HG02938 (cell line): ENCODE measurements around the gene CDKN2C.
"Not testable (repeated sequence)": the region's sequence is repeated elsewhere in the genome, so short reads cannot be mapped to it uniquely, and the experiment has no call there.

Source experiments
- ATAC-seq: cut with Tn5 transposase; IDR thresholded peaks from one replicate; pipeline ENCODE4 v1.9.1; 2021; ENCODE audit warnings: mild to moderate bottlenecking, moderate library complexity; ENCODE audit not compliant: unreplicated experiment

The CDKN2C gene

GRCh38 chr1:50978144-50978851 is 8.3 kb downstream of the CDKN2C start:
- peak; percentile 31 for ATAC-seq

- ATAC-seq: no peak
Observed at GRCh38 chr1:50978852-50979781, 9.1 kb downstream of the CDKN2C start.

DNA sequence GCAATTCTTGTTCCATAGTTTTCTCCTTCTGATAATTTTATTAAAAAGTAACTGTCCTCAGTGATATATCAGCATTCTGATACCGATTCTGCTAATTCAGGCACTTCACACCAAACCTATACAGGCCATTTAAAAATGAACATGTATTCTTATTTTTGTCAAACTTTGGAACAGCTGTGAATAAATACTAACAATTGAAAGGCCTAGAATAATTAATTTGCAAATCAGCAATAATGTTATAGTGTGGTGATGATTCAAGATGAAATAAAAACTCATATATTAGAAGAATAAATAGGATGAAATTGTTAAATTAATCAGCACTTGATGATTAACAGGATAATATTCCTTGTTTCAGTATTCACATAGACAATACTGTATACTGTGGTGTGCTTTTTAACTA is 9.9 kb downstream of the CDKN2C start:
- ATAC-seq: no peak

- no peak for ATAC-seq
Observed at GRCh38 chr1:50980505-50980904, 10.5 kb downstream of the CDKN2C start.

DNA sequence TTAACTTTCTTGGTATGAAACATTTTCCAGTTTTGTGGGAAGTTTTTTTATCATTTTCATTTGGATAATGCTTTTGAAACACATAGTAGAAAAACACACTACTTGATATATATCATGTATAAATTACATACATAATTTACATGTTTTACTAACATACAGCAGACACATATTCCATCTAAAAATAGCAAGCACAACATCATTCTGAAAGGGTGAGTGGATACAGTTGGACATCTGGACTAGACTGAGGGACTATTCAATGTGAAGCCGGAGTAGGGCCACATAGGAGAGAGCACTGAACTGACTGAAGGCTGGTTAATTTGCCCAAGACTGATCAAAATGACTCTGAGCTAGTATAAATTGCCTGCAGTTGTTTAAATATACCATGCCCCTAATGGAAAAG is 11.7 kb downstream of the CDKN2C start:
- ATAC-seq: no peak

DNA sequence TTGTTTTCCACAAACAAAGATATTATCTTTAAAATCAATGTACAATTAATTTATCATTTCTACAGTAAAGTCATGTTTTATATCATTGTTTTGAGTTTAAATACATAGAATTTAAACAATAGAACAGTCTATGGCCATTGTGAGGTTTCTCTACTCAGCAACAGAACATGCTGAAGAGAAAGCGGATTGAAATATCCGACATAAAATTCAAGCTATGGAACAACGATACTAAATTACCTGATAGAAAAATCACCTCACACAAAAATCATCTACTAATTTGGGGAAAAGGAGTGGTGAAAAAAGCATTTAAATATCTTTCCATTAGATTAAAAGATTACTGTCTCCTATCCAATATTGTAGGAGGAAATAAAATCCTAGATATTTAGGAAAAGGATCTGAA is 12.6 kb downstream of the CDKN2C start:
- no peak for ATAC-seq

DNA sequence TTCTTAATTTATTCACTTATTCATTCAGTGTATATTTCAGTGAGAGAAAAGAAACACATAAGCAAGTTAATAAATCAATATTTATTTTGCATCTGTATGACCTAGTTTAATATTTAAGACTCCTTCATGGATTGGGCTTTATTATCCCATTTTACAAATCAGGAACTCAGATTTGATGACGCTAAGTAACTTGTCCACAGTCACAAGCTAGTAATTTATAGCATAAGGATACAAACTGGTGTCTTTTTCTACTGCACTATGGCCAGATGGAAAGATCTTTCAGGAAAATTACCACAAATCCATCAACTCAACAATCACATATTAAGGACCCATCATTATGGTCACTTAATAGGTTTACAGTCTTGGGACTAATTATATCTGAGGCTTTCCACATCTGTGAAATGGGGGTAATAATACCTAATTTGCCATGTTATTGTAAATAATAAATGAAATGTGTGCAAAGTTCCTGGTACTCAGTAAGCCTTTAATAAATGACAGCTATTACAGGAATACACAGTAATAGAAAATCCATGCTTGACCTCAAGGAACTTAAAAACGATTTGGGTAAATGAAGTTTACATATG is 13.3 kb downstream of the CDKN2C start:
- no peak for ATAC-seq

- ATAC-seq: no peak
Observed at GRCh38 chr1:50985094-50985493, 15.0 kb downstream of the CDKN2C start.

DNA sequence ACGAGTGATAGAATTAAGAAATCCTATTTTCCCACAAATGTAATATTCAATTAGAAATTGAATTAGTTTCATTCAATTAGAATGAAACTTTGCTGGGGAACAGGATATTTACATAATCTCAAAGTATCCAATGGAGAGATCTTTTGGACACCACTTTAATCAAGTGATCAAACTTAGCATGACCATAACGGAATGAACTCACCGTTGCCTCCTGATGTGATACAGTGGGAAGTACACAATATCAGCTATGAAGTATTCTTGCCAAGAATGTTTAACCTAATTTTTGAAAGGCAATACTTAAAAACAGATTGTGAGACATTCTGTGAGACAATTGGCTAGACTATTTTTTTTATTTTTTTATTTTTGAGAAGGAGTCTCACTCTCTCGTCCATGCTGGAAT is 16.6 kb downstream of the CDKN2C start:
- ATAC-seq: no peak

DNA sequence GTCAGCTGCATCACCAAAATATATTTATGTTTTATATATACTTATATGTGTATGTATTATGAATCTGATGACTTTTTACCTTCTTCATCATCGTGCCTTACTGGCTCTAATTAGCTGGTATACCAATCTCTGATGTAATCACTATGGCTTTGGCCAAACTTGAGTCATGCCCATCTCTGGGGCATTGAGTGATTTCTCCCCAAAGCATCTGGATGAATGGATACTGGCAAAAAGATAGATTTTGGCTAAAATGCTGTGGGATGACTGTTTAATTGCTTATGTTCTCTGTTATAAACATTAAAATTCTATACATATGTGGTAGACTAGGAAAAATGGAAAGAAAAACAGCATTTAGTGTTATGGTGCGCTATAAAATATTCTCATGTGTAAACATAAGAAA is 19.6 kb downstream of the CDKN2C start:
- ATAC-seq: no peak

DNA sequence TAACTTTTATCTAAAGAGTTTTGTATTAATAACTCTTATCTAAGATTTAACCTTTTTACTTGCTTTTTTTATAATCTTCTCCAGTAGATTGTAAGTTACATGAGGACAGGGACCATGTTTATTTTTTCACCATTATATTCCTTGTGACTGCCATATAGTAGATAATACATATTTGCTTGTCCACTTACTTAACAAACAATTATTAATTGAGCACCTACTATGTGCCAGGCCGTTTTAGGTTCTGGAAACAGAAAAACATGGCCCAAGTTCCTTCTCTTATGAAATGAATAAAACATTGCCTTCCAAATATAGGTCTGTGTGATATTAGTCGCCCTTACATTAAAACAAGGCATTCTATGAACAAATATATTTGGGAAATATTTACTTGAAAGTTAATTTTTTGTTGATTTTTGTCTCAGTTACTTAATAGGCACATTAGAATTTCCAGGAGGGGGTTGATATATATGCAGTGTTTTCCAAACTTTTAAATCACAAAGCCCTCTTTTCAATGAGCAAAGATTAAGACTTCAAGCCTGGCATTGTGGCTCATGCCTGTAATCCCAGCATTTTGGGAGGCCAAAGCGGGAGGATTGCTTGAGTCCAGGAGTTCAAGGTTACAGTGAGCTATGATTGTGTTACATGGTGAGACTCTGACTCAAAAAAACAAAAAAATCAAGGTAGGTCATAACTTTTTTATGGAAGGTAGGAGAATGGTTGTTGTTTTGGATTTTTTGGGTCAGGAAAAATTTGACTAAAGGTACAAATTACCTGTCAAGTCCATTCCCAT is 22.7 kb downstream of the CDKN2C start:
- ATAC-seq: no peak

DNA sequence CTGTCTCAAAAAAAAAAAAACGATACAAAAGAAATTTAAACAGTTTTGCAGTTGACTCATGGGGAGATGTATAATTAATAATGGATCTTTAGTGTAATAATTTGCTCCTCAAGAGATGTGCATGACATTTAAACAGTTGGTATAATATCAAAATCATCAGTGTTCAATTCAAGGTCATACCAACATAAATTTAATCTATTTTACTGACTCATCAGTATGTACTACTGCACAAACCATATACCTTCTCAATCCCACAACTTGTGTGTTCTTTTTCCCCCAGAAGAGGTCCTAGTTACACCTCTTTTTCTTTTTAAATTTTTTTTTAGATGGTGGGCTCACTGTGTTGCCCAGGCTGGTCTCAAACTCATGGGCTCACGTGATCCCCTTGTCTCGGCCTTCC is 23.6 kb downstream of the CDKN2C start:
- ATAC-seq: no peak

GRCh38 chr1:50994997-50995396 is 25.0 kb downstream of the CDKN2C start:
- no peak for ATAC-seq

GRCh38 chr1:50995651-50996050 is 25.6 kb downstream of the CDKN2C start:
- ATAC-seq: no peak

GRCh38 chr1:50996083-50996482 is 26.0 kb downstream of the CDKN2C start:
- no peak for ATAC-seq

- not testable (repeated sequence) for ATAC-seq
Observed at GRCh38 chr1:50999375-50999774, 29.3 kb downstream of the CDKN2C start.

DNA sequence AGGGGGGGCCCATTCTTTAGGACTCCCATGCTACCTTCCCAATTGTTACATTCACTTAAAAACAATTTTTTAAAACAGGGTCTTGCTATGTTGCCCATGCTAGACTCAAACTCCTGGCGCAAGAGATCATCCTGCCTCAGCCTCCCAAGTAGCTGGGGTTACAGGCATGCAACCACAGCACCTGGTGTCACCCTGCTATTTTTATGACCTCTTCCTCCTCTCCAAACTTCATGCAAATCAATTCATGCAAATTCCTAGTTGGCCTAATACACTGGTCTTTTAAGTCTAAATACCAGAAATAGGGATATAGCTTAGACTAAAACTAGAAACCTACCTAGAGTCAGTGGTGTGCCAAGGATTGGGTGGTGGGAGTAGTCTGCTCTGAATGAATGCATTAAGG is 30.1 kb downstream of the CDKN2C start:
- no peak for ATAC-seq

DNA sequence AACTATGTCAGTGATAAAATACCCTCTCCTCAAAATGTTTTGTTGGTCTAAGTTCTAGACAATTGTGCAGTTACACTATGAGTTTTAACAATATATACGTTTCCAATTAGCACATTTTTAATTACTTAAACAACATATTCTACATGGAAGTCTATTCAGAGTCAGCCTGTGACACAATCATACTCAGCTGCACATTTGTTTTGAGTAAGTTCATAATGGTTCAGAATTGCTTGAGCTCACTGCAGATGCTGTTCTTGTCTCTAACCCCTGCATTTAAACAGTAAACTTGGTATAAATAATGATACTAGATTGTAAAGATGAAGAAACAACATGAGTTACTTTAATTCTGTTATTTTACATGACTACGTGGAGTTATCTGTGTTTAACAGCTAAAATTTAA is 30.6 kb downstream of the CDKN2C start:
- ATAC-seq: no peak

DNA sequence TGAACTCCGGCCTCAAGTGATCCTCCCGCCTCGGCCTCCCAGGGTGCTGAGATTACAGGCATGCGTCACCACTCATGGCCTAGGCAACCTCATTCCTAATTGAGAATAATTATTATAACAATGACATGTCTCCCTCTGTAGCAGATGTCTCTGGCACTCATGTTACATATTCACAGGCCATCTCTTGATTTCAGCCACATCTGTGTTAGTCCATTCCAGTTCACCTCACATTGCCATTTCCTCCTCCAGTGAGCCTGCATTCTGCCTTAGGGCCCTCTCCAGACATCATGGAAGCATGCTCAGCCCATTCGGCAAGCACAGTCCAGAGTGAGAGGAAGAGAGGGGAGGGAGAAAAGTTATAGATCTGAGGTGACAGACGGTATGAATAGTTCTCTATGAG is 32.5 kb downstream of the CDKN2C start:
- ATAC-seq: no peak

- not testable (repeated sequence) for ATAC-seq
Observed at GRCh38 chr1:51005549-51005948, 35.5 kb downstream of the CDKN2C start.

GRCh38 chr1:51009381-51009780 is 39.3 kb downstream of the CDKN2C start:
- ATAC-seq: no peak
